NCI-H446 treated with DMSO at 0.1 percent for 48 hours (cell line): ENCODE measurements around the gene SPPL3.
"Not testable (repeated sequence)": the region's sequence is repeated elsewhere in the genome, so short reads cannot be mapped to it uniquely, and the experiment has no call there.

Source experiments
- DNase-seq: peaks from one replicate; lab custom pipeline; 2025; lab: John Stamatoyannopoulos, UW

Gene SPPL3

GRCh38 chr12:120744922-120745493 is 159.2 kb downstream of the SPPL3 start:
- DNase-seq = no peak

GRCh38 chr12:120741476-120742421 is 162.4 kb downstream of the SPPL3 start:
- DNase-seq = no peak

GRCh38 chr12:120740871-120741270 is 163.3 kb downstream of the SPPL3 start:
- no peak for DNase-seq

GRCh38 chr12:120739821-120740613 is 164.1 kb downstream of the SPPL3 start:
- DNase-seq = no peak

GRCh38 chr12:120739031-120739762 is 165.0 kb downstream of the SPPL3 start:
- DNase-seq = no peak

- no peak for DNase-seq
Measured at GRCh38 chr12:120738252-120739030, 165.7 kb downstream of the SPPL3 start.

GRCh38 chr12:120737557-120738251 is 166.5 kb downstream of the SPPL3 start:
- no peak for DNase-seq

GRCh38 chr12:120736404-120737331 is 167.5 kb downstream of the SPPL3 start:
- no peak for DNase-seq

- DNase-seq = no peak
Measured at GRCh38 chr12:120735181-120735580, 169.0 kb downstream of the SPPL3 start.

- no peak for DNase-seq
Measured at GRCh38 chr12:120734210-120734609, 169.9 kb downstream of the SPPL3 start.

- no peak for DNase-seq
Measured at GRCh38 chr12:120733574-120733973, 170.6 kb downstream of the SPPL3 start.

GRCh38 chr12:120732198-120732597 is 172.0 kb downstream of the SPPL3 start:
- not testable (repeated sequence) for DNase-seq

GRCh38 chr12:120726961-120727360 is 177.2 kb downstream of the SPPL3 start:
- no peak for DNase-seq

- DNase-seq = no peak
Measured at GRCh38 chr12:120726510-120726793, 177.7 kb downstream of the SPPL3 start.

GRCh38 chr12:120725659-120726509 is 178.3 kb downstream of the SPPL3 start, which contains the start of gene ACADS:
Gene ACADS, plus strand, starts transcription at chr12:120725826. Its CDS starts 60 bp downstream, at chr12:120725886.
- peak; percentile 49 for DNase-seq

GRCh38 chr12:120725151-120725658 is 179.0 kb downstream of the SPPL3 start:
- DNase-seq = no peak

- DNase-seq = no peak
Measured at GRCh38 chr12:120724720-120725119, 179.4 kb downstream of the SPPL3 start.

- DNase-seq = no peak
Measured at GRCh38 chr12:120722784-120723183, 181.4 kb downstream of the SPPL3 start.
